ENCODE data around the gene EIF4G3.

- no peak for TF ChIP-seq CTCF (IDR thresholded peaks at IDR 0.05; ENCODE audit: low read length)
- TF ChIP-seq EZH2 (IDR thresholded peaks at IDR 0.05; ENCODE audit: borderline replicate concordance, low read length), result no peak
These were observed 201.0 kb downstream of the EIF4G3 start for GRCh38 chr1:20975668-20976067.

All from OCI-LY1 (cell line).